HG02759 (cell line): Measurements from ENCODE around the gene ATP8B3.

Experiments used
- ATAC-seq: cut with Tn5 transposase; IDR thresholded peaks from one replicate; pipeline ENCODE4 v1.9.1; 2021; ENCODE audit warnings: mild to moderate bottlenecking, moderate library complexity; ENCODE audit not compliant: unreplicated experiment

ATP8B3 gene

DNA sequence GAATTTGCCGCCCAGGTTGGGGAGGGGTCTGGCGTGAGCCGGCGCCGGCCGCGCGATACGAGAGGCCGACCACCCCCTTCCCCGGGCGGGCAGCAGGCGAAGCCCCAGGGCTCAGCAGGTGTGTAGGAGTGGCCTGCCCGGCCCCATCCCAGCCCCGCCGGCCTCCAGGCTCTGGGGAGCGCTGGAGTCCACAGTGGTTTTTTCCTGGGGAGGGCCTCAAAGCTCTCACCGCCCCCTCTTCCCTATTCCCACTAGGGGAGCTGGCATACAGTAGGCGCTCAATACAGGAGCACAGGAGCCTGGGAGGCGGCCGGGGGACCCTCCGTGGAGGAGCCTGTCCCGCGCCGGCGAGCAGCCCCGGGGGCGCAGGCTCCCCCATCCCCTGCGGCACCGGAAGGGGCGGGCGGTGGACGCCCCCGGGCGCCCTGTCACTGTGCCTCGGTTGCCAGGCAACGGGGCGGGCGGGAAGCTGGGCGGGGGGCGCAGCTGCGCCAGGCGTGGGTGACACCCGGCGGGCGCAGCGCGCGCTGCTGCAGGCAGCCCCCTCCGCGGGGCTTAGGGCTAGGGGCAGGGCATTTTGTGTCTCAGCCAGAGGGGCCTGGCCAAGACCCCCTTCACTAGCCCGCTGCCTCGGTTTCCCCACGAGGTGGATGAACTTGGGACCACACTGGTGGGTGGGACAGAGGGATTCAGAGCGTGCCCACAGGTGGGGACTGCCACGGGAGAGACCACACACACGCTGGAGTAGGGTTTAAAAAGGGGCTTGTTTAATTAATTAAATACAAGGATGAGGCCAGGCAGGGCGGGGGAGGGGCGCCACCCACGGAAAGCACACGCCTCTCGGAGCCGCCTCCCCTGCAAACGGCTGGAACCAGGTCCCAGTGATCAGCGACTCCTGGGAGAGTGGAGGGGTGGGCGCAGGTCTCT is 39.8 kb upstream of the ATP8B3 start:
- no peak for ATAC-seq

DNA sequence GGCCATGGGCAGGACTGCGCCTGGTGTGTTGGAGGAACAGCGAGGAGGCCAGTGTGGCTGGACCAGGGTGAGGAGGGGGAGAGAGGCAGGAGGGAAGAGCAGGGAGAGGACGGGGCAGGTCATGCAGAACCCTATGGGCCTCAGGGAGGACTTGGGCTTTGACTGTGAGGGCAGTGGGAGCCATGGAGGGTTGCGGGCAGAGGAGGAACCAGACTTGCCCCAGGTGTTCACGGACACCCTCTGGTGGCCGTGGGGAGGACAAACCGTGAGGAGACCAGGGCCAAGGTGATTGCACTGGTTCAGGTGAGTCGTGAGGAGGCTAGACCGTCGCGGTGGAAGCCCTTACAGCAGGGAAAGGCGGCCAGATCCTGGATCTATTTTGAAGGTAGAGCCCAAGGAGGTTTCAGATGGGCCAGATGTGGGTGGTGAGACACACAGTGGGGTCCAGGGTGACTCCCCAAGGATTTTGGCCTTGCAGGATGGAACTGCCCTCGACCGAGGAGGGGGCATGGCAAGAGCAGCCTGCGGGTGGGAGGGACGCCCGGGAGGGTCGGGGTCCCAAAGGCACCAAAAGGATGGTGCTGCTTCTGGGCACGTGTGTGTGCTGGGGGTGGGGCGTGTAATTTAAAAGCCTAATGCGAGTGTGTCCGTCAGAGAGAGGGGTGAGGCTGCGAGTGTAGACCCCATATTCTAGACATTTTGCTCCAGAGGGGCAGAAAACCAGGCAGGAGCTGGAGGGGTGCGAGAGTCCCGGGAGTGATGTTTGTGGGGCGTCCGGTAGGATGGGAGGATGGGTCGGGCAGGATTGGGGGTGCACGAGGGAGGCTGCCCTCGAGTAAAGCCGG is 39.0 kb upstream of the ATP8B3 start:
- no peak for ATAC-seq

DNA sequence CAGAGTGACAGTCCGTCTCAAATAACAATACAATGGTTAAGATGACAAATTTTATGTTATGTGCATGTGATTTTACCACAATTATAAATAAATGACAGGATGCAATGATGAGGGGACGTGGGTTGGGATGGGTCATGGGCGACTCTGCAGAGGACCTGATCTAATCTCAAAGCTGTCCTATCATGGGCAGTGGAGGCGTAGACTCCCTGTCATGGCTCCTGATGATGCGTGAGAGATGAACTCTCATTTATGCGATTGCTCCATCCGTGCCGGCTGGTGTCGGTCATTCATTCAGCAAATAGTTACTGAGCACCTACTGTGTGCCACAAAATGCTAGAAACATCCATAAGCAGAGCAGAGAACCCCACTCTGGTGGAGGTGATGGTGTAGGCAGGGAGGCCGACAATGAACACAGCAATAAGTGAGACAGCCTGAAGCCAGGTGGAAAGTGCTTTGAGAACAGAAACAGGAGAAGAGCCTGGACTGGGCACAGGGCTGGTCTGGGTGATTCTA is 37.9 kb upstream of the ATP8B3 start:
- no peak for ATAC-seq

DNA sequence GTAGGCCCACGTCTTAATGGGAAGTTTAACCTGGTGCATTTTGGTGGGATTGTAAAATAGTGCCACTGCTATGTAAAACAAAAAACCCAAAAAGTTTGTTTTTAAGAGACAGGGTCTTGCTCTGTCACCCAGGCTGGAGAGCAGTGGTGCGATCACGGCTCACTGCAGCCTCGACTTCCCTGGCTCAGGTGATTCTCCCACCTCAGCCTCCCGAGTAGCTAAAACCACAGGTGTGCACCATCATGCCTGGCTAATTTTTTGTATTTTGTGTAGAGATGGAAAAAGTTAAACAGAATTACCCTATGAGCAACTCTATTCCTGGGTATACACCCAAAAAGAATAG is 37.0 kb upstream of the ATP8B3 start:
- ATAC-seq, result no peak

DNA sequence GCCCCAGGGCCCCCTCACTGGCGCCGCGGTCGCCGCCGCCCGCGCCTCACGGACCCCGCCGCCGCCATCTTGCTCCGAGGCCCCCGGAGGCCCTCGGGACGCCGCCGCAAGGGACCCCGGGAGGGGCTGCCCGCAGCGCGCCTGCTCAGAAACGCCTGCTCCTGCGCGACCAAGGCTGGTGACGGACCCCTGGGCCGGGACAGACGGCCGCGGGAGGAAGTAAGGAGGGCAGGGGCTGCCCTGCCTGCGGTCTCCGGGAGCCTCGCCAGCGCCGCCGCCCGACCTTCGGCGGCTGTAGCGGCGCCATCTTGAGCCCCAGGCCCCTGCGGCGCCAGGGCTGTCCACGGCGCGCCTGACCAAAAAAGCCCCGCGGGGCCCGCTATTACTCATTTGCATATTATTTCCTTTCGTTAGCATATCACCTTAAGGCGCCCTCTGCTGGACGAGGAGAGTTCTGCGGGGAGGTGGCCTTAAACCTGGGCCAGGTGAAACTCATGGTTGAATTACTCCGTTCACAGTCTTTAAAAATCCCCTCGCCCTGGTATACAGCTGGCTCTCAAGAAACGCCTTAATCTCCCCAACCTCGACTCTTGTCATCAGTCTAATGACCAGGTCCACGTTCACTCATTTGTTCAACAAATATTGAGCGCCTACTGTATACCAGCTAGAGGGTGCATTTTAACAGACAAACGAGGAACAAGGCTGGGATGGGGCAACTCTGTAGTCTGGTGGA is 36.5 kb upstream of the ATP8B3 start, which contains the start of gene REXO1:
TSS of gene REXO1 (minus strand) at position 85 of the 733 bp plus-strand sequence. CDS start 125 bp downstream, outside the sequence.
- ATAC-seq, result peak; percentile 73

DNA sequence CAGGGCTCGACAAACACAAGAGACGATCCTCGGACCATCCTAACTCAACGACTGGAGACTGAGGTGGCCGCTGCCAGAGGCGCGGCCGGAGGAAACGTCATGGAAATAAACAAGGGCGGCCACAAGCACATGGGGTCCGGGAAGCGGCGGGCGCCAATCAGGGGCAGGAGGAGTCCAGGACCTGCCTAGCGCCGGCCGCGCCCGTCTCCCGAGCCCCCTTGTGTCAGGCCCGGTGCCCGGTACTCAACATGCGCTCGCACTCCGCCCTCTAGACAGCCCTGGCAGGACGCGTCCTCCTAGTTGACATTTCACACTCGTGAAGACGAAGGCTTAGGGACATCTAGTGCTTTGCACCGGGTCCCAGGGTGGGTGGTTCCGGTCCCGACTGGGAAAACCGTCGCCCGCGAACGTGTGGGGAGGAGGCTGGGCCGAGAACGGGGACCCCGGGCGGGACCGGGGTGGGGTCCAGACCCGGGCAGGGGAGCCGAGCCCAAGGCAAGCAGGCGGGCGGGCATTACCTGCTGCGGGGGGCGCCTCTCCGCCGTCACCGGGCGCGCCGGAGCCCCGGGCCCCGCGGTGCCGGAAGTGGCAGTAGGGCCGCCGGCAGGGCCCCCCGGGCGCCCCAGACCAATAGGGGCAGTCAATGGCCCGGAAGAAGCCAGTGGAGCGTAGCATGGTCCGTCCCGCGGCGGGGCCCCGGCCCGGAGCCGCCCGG is 35.8 kb upstream of the ATP8B3 start:
- peak; percentile 5 for ATAC-seq

DNA sequence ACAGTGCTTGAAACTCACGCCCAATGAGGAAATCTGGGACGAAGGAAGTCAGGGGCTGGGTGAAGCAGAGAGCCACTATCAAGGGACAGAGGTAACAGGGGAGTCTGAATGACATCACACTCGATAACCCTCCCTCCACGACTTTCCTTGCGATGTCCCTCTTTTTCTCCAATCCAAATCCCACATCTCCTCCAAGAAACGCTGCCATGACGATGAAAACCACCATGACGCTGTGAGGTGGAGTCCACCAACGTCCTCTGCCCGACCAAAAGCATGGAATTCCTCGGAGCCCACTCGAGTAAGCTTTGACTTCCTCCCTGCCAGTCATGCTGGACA is 35.2 kb upstream of the ATP8B3 start:
- no peak for ATAC-seq

DNA sequence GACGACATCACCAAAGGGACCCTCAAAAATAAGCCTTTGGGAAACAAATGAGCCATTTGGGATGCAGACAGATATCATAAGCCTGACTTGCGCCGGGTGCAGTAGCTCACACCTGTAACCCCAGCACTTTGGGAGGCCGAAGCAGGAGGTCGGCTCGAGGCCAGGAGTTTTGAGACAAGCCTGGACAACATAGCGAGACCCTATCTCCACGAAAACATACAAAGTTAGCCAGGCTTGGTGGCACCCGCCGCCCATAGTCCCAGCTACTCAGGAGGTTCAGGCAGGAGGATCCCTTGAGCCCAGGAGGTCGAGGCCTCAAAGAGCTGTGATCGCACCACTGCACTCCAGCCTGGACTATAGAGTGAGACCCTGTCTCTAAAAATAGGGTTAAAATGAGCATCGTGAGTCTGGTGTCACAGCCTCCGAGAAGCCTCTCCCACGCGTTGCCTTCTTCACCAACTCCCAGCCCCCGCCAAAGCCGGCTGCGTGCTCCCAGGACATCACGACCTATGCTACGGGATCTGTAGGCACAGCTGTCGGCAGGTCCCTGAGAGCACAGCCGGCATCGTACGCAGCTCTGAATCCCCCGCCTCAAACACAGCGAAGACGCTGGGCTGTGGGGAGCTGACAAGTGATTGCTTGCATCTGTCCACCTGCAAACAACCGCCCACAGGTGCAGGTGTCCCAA is 34.6 kb upstream of the ATP8B3 start:
- ATAC-seq, result no peak

DNA sequence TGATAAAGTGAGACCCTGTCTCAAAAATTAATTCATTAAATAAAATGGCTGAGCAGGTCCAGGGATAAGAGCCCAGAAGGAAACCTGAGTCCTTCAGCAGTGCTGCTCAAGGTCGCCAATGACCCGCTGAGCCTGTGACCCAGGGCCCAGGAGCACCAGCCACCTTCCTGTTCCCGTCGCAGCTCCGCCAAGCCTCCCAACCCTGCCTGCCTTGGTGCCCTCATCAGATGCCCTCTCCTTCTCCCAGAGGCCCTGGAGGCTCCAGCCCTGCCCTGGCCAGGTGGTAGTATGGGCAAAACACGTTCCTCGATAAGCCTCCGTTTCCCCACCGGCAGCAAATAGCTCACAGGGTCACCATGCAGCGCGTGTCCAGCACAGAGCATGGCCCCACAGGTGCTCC is 33.6 kb upstream of the ATP8B3 start:
- no peak for ATAC-seq

DNA sequence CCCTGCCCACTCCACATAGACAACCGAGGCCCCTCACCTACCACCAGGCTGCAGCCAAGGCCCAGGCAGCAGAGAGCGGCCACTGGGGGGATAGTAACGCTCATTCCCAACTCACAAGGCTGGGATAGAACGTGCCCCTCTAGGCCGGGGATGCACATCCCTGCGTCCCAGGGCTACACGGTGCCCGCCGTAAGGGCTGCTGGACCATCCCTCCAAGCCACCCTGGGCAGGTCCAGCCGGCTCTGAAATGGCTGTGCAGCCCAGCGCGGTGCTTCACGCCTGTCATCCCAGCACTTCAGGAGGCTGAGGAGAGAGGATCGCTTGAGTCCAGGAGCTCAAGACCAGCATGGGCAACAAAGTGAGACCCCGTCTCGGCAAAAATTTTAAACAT is 33.0 kb upstream of the ATP8B3 start:
- no peak for ATAC-seq

DNA sequence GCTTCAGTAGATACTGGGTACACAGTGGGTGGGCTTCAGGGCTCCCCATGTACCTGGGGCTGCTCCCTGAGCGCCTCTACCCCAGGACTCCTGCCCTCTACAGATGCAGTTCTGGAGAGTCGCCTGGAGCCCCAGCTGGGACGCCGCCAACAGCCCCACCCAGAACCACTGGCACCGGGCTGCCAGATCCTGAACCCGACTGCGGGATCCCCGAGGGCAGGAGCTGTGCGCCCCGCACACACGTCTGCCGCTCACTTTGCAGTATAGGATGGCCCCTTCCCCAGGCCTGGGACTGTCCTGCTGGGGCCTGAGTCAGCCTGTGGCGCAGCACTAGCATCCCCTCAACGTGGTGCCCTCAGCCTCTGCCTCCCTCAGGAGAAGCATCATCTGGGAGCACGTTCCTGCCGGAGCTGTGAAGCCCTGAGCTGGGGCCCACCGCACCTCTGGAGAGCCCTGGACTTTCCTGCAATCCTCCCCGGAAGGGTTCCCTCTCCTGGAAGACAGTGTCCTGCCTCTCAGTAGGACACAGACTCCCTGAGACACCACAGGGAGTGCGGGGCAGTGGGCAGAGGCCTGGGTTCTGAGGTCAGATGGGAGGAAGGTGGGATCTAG is 32.5 kb upstream of the ATP8B3 start:
- no peak for ATAC-seq

DNA sequence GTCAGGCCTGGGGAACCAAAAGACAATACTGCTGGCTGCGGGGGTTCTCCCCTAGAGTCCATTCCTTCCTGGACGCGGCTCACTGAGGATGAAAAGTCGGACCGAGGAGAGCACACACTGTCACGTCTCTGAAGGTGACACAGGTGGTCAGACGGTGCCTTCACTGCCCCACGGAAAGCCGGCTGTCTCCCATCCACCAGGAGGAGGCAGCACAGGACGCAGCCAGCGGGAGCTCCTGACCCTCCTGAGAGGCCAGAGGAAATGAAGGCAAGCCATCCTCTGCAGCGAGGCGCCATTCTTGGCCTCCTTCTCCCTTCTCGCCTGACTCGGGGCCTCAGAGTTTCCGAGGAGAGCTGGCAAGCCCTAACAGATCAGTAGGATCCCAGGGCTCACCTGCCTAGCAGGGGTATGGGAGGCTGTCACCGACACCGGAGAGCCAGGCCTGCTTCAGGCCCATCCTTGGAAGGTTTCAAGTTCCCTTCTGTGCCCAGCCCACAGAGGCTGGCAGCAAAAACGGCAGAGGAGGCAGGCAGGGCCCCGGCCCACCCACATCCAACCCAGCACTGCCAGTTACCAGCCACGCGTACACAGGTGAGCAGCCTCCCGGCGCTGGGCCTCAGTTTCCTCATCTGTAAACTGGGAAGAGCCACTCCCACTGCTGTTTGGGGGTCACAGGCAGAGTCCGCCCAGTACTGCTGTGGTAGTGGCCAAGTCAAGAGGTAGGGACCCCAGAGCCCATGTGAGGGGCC is 31.7 kb upstream of the ATP8B3 start:
- ATAC-seq, result no peak

DNA sequence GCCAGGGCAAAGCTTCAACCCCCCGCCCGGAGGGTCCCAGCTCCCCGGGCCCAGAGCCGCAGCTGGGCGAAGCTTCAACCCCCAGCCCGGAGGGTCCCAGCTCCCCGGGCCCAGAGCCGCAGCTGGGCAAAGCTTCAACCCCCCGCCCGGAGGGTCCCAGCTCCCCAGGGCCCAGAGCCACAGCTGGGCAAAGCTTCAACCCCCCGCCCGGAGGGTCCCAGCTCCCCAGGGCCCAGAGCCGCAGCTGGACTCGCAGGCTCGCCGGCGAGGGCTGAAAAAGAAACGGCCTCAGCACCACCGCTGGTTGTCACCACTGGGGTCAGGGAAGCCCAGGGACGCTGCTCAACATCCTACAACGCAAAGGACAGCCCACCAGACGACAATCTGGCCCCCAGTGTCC is 31.0 kb upstream of the ATP8B3 start:
- no peak for ATAC-seq

DNA sequence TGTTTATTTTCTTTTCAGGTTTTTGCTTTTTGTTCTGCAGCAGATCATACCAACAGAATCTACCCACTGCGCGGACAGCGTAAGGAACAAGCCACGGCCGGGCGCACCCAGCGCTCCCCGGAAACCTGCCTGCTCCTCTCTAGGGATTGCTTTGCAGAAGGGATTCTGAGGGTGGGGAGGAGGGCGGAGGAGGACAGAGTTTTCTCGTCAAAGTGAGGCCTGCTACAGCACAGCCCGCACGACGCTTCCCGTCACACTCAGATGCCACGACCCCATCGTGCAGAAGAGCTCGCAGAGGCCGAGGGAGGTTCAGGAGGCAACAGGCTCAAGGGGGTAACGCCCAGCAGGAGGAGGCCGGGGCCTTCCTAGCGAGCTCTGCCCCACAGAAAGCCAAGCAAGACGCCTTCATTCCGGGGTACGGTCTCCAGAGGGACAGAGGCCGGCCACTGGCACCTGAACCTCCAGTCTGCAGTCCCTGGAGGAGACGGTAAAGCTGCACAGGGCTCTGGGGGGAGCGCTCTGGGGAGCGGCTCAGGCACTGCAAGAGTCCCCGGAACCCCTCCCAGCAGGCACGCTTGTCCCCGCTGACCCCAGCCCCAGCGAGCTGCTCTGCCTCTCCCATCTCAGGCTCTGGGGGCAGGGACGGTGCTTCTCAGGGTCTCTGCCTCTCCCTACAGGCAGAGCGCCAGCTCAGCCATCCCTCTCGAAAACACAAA is 29.3 kb upstream of the ATP8B3 start:
- ATAC-seq, result no peak

DNA sequence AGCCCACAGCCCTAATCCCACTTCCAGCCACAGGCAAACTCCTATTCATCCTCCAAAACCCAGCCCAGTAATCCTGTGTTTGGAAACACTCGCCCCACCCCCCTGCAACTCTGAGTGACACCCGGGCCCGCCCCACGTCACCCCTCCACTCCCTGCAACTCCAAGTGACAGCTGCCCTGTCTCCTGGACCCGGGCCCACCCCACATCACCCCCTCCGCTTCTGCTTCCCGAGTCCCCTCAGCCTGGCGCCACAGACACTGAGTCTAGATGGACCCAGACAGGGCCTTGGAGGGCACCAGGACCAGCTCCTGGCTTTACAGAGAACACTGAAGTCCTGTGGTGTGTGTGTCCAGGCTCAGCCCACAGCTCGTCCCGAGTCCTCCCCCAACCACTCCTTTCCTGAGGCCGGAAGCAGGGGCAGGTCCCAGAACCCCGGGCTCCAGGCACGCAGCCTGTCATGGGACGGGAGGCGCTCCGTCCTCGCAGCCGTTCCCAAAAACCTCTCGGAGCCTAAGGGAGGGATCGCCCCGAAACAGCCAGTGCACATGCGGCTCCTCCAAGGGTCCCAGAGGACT is 28.6 kb upstream of the ATP8B3 start:
- ATAC-seq, result no peak

DNA sequence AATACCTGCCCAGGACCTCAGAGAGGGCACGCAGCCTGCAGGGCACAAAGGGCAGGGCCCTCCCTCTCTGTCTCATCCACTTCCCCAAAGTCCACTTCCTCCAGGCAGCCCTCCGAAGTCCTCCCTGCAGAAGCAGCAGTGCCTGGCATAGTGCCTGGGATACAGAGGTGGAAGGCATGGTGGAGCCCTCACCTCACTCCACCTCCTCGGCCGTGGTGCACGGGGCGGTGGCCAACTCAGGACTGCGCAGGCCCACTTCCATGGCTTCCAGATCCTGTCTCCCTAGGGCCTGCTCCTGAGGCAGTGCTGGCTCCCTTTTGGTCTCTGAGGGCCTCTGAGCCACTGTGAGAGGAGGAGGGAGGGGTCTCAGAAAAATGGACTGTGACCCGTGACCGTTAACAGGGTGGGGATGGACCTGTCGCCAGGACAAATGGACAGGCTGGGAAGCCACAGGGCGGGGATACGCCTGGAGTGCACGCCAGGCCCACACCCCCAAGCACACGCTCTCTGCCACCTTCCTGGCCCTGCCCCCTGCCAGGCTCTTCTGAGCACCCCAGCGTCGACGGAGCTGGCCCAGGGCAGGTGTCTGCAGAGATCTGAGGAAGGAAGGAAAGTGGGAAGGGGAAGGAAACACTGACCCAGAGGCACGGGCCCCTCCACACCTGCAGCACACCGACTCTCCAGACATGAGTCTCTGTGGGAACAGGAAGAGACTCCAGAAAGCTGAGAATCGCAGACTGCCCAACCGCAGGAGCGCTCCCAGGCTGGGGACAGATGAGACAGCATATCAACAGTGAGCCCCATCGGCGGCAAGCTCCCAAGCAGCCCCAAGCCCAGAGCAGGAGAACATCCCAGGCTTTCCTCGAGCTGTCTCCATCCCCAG is 27.8 kb upstream of the ATP8B3 start:
- no peak for ATAC-seq

DNA sequence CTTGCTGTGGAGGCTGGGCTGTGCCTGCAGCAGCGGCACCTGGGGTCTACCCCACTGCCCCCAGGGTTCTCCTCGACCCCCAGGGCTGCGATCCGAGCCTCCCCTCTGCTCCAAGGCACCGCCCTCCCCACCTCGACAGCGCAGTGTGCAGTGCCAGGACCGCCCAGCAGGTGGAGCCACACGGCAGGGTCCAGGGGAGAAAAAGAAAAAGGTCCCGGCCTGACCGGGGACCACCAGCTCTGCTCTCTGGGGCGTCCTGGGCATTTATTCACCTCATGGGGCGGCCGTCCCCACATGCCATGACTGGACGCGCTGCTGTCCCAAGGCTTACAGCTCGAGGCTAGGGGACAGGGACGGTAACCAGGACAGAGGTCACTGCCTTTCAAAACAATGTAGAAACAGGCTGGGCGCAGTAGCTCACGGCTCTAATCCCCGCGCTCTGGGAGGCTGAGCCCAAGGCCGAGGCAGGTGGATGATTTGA is 25.6 kb upstream of the ATP8B3 start:
- ATAC-seq, result no peak
